GM19240 (cell line): ENCODE measurements around the gene SLC49A4.

ENCODE experiments used
- DNase-seq: peaks from one replicate; pipeline ENCODE4 v3.0.0; 2011; ENCODE audit warnings: low spot score; ENCODE audit not compliant: insufficient read length

SLC49A4 gene

GRCh38 chr3:122785231-122785630 lies 9.6 kb upstream of the SLC49A4 start:
- DNase-seq, result no peak

GRCh38 chr3:122786066-122786465 lies 8.8 kb upstream of the SLC49A4 start:
- DNase-seq, result no peak

GRCh38 chr3:122787872-122788271 lies 7.0 kb upstream of the SLC49A4 start:
- DNase-seq, result no peak

GRCh38 chr3:122789585-122790273 lies 5.1 kb upstream of the SLC49A4 start:
- DNase-seq, result no peak

- DNase-seq, result peak; percentile 73
Observed at GRCh38 chr3:122793568-122794416, 1.1 kb upstream of the SLC49A4 start, which contains the start of gene HSPBAP1. TSS of gene HSPBAP1 (minus strand) at chr3:122793831. CDS start at chr3:122793680, 151 bp downstream.

- no peak for DNase-seq
Observed at GRCh38 chr3:122794483-122794778, 438 bp upstream of the SLC49A4 start.

- DNase-seq, result no peak
Observed at GRCh38 chr3:122795674-122796195, 866 bp downstream of the SLC49A4 start.

- DNase-seq, result no peak
Observed at GRCh38 chr3:122797291-122797690, 2.4 kb downstream of the SLC49A4 start.

- no peak for DNase-seq
Observed at GRCh38 chr3:122799322-122799721, 4.5 kb downstream of the SLC49A4 start.

GRCh38 chr3:122800031-122800430 lies 5.2 kb downstream of the SLC49A4 start:
- DNase-seq, result no peak

GRCh38 chr3:122800706-122801237 lies 5.9 kb downstream of the SLC49A4 start:
- no peak for DNase-seq

- DNase-seq, result no peak
Observed at GRCh38 chr3:122802323-122802722, 7.5 kb downstream of the SLC49A4 start.

GRCh38 chr3:122803977-122804376 lies 9.1 kb downstream of the SLC49A4 start:
- DNase-seq, result no peak

- no peak for DNase-seq
Observed at GRCh38 chr3:122810734-122811133, 15.9 kb downstream of the SLC49A4 start.

- DNase-seq, result no peak
Observed at GRCh38 chr3:122816587-122816986, 21.7 kb downstream of the SLC49A4 start.

- DNase-seq, result no peak
Observed at GRCh38 chr3:122824465-122825381, 29.9 kb downstream of the SLC49A4 start.

- no peak for DNase-seq
Observed at GRCh38 chr3:122825460-122825859, 30.6 kb downstream of the SLC49A4 start.

- no peak for DNase-seq
Observed at GRCh38 chr3:122826278-122826677, 31.4 kb downstream of the SLC49A4 start.

GRCh38 chr3:122828281-122828680 lies 33.4 kb downstream of the SLC49A4 start:
- DNase-seq, result no peak

GRCh38 chr3:122835590-122835989 lies 40.7 kb downstream of the SLC49A4 start:
- DNase-seq, result no peak

GRCh38 chr3:122843604-122844003 lies 48.7 kb downstream of the SLC49A4 start:
- DNase-seq, result no peak
